ENCODE results near the gene CYP27B1. TPM values are rescaled to one million over a fixed set of nuclear protein-coding genes. Genes with fewer than 3 reads are reported as not detected.
"Not testable (repeated sequence)": the region's sequence is repeated elsewhere in the genome, so short reads cannot be mapped to it uniquely, and the experiment has no call there.

The CYP27B1 gene
- total RNA-seq, 1 experiment from 2014 or later = 11.6 TPM

DNA sequence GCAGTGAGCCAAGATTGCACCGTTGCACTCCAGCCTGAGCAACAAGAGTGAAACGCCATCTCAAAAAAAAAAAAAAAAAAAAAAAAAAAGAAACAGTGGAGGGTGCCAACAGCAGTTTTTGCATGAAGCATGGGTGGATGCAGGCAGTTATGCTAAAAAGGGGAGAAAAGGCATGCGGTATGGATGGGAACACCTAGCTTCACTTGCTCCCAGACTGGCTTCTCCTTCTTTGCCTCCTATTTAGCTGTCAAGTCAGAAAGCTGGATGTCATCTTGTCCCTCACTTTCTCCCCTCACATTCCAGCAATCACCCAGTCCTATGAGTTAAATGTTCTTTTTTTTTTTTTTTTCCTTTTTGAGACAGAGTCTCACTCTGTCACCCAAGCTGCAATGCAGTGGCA lies 8.2 kb upstream of the CYP27B1 start:
- H4K20me1 ChIP-seq (ENCODE audit: insufficient read depth) = no peaks in the 10 kb centered on the region
- no peak for ATAC-seq
- no peak for DNase-seq (ENCODE audit: low read depth, low spot score)
- no peak overlapping the region for H2AFZ ChIP-seq (ENCODE audit: low read depth, low read length, poor library complexity, severe bottlenecking)
- no peak for TF ChIP-seq EZH2phosphoT487 (IDR thresholded peaks at IDR 0.05; ENCODE audit: borderline replicate concordance)
- peaks cover under 1 to 8% of the 10 kb centered on the region in 2 experiments; a peak in 2 of 4 replicates for H3K36me3 ChIP-seq (ENCODE audit: control insufficient read depth in 1 of 2, insufficient read depth in 2 of 2, low read length in 2 of 2)
- H3K9me3 ChIP-seq (ENCODE audit: control insufficient read depth in 1 of 2, insufficient read depth in 1 of 2, low read depth in 1 of 2, low read length in 2 of 2) = no peaks in the 10 kb centered on the region
- no peaks in the 10 kb centered on the region for H3K27me3 ChIP-seq (ENCODE audit: insufficient read depth, low read length)
- ChIA-PET RAD21 (ENCODE audit: low non-redundant PET in 1 of 2, low total read pairs in 2 of 2, uncharacterized antibody in 2 of 2, unreplicated experiment in 2 of 2) (no interaction called here), POLR2A (no interaction called here), CTCF (interaction anchor here (0.7 to 1.2 kb wide), 2 partner anchors 28 to 116 kb away, joined by 3 to 4 read pairs; no protein-coding TSS in a partner anchor)
- H3K4me1 ChIP-seq (ENCODE audit: control insufficient read depth in 1 of 2, insufficient read depth in 2 of 2, low read length in 2 of 2) = peaks cover 5 to 17% of the 10 kb centered on the region in 2 experiments; a peak in 3 of 4 replicates
- no peak overlapping the region for H3K4me2 ChIP-seq (ENCODE audit: low read length)
- H3K9ac ChIP-seq (ENCODE audit: low read length) = no peak overlapping the region
- peaks cover 25% of the 10 kb centered on the region for H3K79me2 ChIP-seq (ENCODE audit: insufficient read depth, low read length)
- H3K27ac ChIP-seq (ENCODE audit: low read depth, low read length) = no peak overlapping the region
- no peak overlapping the region for H3K4me3 ChIP-seq (replicated peaks in 1 of 2; ENCODE audit: low read depth in 1 of 2, low read length in 2 of 2)
- no TSS peak for BruUV-seq (replicated peaks)
- intact Hi-C loops (cut with micrococcal nuclease) = no loop called here
- no peaks in the 10 kb centered on the region for H3K9me2 ChIP-seq (ENCODE audit: insufficient read depth)

DNA sequence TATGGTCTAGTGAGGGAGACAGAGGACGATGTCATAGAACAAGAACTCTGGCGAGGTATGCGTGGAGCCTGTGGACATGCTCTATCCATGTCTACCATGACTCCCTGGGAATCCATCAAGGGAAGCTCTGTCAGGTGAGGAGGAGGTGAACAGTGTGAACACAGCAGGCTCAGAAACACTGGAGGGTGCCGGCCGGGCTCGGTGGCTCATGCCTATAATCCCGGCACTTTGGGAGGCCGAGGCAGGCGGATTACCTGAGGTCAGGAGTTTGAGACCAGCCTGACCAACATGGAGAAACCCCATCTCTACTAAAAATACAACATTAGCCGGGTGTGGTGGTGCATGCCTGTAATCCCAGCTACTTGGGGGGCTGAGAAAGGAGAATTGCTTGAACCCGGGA lies 7.8 kb upstream of the CYP27B1 start:
- intact Hi-C loops (cut with micrococcal nuclease); H2AFZ ChIP-seq (ENCODE audit: low read depth, low read length, poor library complexity, severe bottlenecking); ATAC-seq; H3K27me3 ChIP-seq (ENCODE audit: insufficient read depth, low read length); H3K9me2 ChIP-seq (ENCODE audit: insufficient read depth); H3K9ac ChIP-seq (ENCODE audit: low read length); H4K20me1 ChIP-seq (ENCODE audit: insufficient read depth); H3K4me3 ChIP-seq (replicated peaks in 1 of 2; ENCODE audit: low read depth in 1 of 2, low read length in 2 of 2); H3K9me3 ChIP-seq (ENCODE audit: control insufficient read depth in 1 of 2, insufficient read depth in 1 of 2, low read depth in 1 of 2, low read length in 2 of 2); H3K27ac ChIP-seq (ENCODE audit: low read depth, low read length); RAD21 ChIA-PET (ENCODE audit: low non-redundant PET in 1 of 2, low total read pairs in 2 of 2, uncharacterized antibody in 2 of 2, unreplicated experiment in 2 of 2); H3K4me2 ChIP-seq (ENCODE audit: low read length); POLR2A ChIA-PET; BruUV-seq (replicated peaks); DNase-seq (ENCODE audit: low read depth, low spot score): not testable (repeated sequence)
- Histone ChIP-seq H3K79me2 (ENCODE audit: insufficient read depth, low read length) (peaks cover 25% of the 10 kb centered on the region), H3K36me3 (ENCODE audit: control insufficient read depth in 1 of 2, insufficient read depth in 2 of 2, low read length in 2 of 2) (peaks cover 2 to 12% of the 10 kb centered on the region in 2 experiments; a peak in 2 of 4 replicates), H3K4me1 (ENCODE audit: control insufficient read depth in 1 of 2, insufficient read depth in 2 of 2, low read length in 2 of 2) (peaks cover 5 to 17% of the 10 kb centered on the region in 2 experiments; a peak in 3 of 4 replicates)
- CTCF ChIA-PET = interaction anchor here (1.2 kb wide), 1 partner anchor 28 kb away, joined by 3 read pairs; no protein-coding TSS in a partner anchor

All from HCT116 (cell line).